GM19043 (cell line): ENCODE measurements around the gene OGG1.
A peak's percentile ranks its signal among the peaks of the same experiment; 100 is the strongest.

ENCODE experiments used
- ATAC-seq: cut with Tn5 transposase; IDR thresholded peaks from one replicate; pipeline ENCODE4 v1.9.1; 2021; ENCODE audit warnings: low read depth; ENCODE audit not compliant: unreplicated experiment

The OGG1 gene

DNA sequence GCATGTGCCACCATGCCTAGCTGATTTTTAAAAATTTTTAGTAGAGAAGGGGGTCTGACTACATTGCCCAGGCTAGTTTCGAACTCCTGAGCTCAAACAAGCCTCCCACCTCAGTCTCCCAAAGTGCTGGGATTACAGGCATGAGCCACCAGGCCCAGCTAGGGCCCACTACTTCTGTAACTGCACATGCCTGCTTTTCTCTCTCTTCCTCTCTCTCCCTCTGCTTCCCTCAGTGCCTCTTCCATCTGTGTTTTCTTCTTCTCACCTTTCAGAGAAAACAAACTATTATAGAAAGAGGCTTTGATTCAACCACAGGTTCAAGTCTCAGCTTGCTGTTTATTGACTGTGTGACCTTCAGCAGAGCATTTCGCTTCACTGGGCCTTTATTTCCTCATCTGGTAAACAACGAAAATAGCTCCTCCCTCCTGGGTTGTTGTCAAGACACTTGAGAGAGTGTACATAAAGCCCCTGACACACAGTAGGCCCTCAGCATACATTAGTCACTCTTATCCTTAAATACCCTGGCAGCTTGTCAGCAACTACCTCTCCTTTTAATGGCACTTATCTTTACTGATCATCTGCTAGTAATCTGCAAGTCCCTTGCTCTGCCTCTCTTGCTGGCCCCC, 32.3 kb downstream of the OGG1 start:
- ATAC-seq: no peak

- no peak for ATAC-seq
Measured at GRCh38 chr3:9782770-9783169, 33.0 kb downstream of the OGG1 start.

DNA sequence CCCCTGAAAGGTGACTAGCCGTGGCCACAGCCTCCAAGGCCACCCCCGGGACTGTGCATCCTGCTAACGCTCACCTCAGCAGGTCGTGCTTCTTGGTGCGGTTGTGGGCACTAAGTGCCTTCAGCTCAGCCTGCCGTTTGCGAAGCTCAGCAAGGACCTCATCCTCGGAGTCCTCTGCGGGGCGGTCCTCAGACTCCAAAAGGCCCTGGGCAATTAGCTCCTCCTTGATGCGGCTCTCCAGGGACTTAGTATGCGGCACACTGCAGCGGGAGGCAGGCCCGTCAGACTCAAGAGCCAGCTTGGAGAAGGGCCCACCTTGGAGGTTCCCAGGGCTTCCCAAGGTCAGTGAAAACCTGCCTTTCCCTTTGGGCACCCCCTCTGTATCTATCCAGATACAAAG, 34.2 kb downstream of the OGG1 start:
- ATAC-seq: no peak

DNA sequence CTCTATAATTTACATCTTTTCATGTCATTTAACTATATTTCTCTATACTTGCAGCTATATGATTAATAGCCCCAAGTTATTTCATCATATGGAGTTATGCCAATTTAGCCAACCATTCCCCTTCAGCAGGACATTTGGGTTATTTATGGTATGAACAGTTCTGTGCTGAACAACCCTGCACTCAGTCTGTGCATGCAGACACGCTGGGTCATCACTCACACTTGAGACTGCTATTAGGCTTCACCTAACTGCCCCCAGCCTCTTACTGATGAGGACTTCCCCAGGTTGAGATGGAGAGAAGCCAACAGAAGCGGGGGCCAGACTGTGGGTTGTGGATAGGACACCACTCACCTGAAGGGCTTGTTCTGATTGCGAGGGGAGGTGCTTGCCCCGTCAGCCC, 35.2 kb downstream of the OGG1 start:
- no peak for ATAC-seq

- ATAC-seq: no peak
Measured at GRCh38 chr3:9785602-9786001, 35.9 kb downstream of the OGG1 start.

DNA sequence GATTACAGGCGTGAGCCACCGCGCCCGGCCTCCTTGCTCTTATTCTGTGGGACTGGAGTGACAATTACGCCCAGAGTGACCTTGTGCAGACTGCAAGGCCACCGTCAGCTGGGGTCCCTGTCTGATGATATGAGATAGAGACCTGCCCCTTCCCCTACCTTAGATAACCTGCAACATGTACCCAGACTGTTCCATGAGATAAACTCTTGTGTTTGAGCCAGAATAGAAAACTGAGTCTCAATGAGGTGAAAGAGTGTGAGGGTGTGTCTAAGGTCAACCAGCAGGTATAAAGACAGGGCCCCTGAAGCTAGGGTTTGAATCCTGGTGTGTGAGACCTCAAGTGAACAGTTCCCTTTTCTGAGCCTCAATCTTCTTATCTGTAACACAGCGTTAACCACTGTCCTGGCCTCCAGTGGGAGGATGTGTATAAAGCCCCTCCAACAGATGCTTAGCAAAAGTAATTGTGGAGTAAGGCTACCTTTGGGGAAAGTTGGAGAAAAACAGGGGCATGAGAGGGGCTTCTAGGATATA, 36.5 kb downstream of the OGG1 start:
- no peak for ATAC-seq

- no peak for ATAC-seq
Measured at GRCh38 chr3:9786825-9787669, 37.3 kb downstream of the OGG1 start.

DNA sequence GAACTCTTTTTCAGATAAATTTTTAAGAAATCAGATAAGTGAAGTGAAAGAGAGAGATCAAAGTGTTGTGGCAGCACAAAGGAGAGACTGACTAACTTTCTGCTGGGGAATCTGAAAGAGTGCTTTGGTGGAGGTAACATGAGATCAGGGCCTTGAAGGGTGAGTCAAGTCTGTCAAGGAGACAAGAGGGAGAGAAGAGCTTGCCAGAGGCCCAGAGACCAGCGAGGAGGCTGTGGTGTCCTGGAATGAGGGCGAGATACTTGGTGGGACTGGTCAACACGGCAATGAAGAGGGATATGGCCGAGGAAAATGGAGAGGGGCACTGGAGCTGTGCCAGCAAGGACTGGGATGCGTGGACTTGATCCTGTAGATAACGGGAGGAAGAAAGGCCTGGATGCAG, 38.0 kb downstream of the OGG1 start:
- no peak for ATAC-seq

DNA sequence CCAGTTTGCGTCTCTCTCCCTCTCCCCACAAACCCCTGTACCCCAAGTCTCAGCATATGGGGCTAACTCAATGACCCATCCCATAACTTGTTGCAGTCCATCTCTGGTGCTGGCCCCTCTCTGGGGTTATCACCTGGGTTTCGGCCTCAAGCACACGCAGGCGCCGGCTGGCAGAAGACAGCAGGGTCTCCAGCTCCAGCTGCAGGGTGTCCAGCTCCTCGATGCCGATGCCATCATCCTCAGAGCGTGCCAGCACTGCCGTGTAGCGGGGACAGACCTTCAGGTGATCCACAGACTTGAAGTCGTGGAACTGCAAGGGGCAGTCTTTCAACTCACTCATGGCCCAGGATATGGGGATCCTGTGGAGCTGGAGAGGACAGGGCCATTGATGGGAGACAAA, 41.4 kb downstream of the OGG1 start:
- no peak for ATAC-seq

DNA sequence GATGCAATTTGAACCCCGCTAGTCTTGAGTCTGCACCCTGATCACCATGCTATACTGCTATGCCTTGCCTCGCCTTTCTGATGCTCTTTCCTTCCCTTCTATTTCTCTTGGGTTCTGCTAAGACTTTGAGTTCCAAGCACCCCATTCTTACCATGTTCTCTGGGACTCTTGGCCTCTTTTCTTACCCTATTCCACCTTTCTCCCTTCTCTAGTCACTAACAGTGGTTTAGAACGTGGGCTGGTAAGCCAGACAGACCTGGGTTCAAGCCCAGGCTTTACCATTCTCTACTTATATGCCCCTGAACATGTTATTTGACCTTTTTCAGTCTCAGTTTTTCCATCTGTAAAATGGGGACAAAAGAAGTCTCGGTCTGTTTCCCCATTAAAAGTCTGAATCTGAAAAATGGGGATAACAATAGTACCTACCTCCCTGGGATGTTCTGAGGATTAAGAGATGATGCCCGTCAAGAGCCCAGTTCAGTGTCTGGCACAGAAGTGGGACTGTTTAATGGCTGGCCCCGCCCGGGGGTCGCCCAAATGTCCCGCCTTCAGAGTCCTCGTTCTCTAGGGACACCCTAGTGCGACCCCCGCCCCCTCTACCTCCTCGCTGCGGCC, 42.1 kb downstream of the OGG1 start:
- no peak for ATAC-seq

- peak; percentile 74 for ATAC-seq
Measured at GRCh38 chr3:9792405-9793160, 42.8 kb downstream of the OGG1 start, which contains the start of the genes ARPC4 and TADA3. Gene ARPC4, plus strand, starts transcription at chr3:9793082. Its CDS starts 40 bp downstream, at chr3:9793122. Gene TADA3, minus strand, starts transcription at chr3:9792473. Its CDS starts 1,007 bp downstream, at chr3:9791466.

DNA sequence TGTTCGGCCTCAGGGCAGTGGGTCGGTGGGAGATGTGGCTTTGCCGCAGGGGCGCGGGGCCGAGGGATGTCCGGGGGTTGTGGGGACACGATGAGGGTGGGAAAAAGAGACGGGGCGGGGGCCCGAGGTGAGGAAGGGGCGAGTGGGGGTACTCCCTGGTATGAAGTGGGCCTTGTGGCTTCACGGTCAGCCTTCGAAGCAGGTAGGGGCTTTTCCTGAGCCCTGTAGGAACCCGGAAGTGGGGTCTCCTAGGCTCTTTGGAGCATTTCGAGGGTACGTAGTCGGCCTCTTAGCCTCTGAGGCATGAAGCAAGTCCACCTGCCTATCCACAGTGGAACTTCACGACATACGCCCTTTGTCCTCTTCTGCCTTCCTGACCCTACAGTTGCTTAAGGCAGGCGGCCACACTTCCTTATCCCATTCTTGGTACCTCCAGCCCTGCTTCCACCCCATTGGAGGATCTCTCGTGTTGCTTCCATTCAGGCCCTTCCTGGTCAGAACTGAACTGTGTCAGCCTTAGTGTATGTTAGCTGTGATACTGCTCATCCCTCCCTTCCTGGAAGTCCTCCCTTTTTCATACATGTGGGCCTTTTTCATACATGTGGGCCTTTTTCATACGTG, 43.5 kb downstream of the OGG1 start:
- ATAC-seq: no peak

- no peak for ATAC-seq
Measured at GRCh38 chr3:9794400-9794799, 44.6 kb downstream of the OGG1 start.

DNA sequence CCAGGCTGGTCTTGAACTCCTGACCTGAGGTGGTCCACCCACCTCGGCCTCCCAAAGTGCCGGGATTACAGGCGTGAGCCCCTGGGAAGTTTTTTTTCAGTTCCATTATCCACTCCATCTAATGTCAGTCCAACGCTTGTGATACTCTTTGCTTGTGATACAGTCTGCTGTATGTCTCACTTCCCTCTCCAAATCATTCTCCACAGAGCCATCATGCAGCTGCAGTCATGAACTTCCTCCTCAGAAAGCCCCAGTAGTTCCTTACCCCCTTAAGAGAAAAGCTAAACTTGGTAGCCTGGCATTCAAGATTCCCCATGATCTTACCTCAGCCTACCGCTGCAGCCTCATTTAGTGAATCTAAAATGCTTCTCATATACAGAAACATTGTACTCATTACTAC, 45.5 kb downstream of the OGG1 start:
- ATAC-seq: no peak

DNA sequence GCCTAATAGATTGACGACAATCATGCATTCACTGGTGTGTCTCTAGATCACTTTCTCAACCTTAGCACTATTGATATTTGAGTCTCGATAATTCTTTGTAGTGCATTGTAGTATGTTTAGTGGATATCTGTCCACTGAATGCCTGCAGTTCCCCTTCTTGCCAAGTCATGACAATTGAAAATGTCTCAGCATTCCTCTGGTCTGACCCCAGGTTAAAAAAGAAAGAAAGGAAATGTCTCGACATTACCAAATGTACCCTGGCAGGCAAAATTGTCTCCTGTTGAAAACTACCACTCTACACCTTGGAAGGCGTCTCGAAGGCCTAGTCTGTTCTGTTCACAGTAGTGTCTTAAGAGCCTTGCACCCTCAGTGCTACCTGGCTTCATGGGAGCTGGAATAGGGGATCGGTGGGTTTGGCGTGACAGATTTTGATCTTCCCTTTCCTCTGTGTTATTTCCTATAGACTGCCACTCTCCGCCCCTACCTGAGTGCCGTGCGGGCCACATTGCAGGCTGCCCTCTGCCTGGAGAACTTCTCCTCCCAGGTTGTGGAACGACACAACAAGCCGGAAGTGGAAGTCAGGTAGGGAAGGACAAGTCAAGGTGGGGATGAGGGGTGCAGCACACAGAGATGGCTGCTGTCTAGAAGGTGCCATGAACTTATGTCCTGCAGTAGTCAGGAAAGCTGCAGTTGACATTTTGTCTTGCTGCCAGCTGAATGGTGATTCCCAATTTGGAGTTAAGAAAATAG, 47.6 kb downstream of the OGG1 start:
- no peak for ATAC-seq

DNA sequence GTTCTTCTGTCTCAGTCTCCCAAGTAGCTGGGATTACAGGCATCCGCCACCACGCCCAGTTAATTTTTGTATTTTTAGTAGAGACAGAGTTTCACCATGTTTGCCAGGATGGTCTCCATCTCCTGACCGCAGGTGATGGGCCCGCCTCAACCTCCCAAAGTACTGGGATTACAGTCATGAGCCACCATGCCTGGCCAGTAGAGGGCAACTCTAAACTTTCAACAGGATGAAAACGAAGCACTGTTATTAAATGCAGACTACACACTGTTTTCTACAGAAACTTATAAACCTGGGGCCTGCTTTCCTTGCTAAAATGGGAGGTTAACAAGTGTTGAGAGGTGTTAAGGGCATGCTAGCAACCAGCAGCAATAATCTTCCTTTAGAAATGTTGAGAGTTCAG, 50.8 kb downstream of the OGG1 start:
- ATAC-seq: no peak

- no peak for ATAC-seq
Measured at GRCh38 chr3:9803494-9803893, 53.7 kb downstream of the OGG1 start.

- ATAC-seq: no peak
Measured at GRCh38 chr3:9804996-9805395, 55.2 kb downstream of the OGG1 start.

GRCh38 chr3:9806137-9806536, 56.4 kb downstream of the OGG1 start:
- ATAC-seq: no peak
